Measurements from ENCODE around the gene PRLR.

The PRLR gene

GRCh38 chr5:35153375-35153932 lies 76.8 kb downstream of the PRLR start:
- no peaks in the 10 kb centered on the region for H3K4me1 ChIP-seq (ENCODE audit: control insufficient read depth, insufficient read depth, low read length)
- no peaks in the 10 kb centered on the region for H3K36me3 ChIP-seq (ENCODE audit: insufficient read depth, low read length)
- no peaks in the 10 kb centered on the region for H3K27me3 ChIP-seq (ENCODE audit: control insufficient read depth, insufficient read depth, low read length)
- no peaks in the 10 kb centered on the region for H3K9me3 ChIP-seq (replicated peaks; ENCODE audit: low read length)
- no peak overlapping the region for H3K4me3 ChIP-seq (ENCODE audit: low read length)
- no peak overlapping the region for H3K4me2 ChIP-seq (ENCODE audit: low read length)
- no peak overlapping the region for H3K9ac ChIP-seq (ENCODE audit: low read depth, low read length)

GRCh38 chr5:35152733-35153132 lies 77.6 kb downstream of the PRLR start:
- H3K9ac ChIP-seq (ENCODE audit: low read depth, low read length): no peak overlapping the region
- H3K9me3 ChIP-seq (replicated peaks; ENCODE audit: low read length): no peaks in the 10 kb centered on the region
- no peaks in the 10 kb centered on the region for H3K27me3 ChIP-seq (ENCODE audit: control insufficient read depth, insufficient read depth, low read length)
- H3K4me2 ChIP-seq (ENCODE audit: low read length): no peak overlapping the region
- H3K4me1 ChIP-seq (ENCODE audit: control insufficient read depth, insufficient read depth, low read length): no peaks in the 10 kb centered on the region
- no peak overlapping the region for H3K4me3 ChIP-seq (ENCODE audit: low read length)
- no peaks in the 10 kb centered on the region for H3K36me3 ChIP-seq (ENCODE audit: insufficient read depth, low read length)

GRCh38 chr5:35151146-35151920 lies 79.0 kb downstream of the PRLR start:
- Histone ChIP-seq H3K4me2 (ENCODE audit: low read length) (no peak overlapping the region), H3K9me3 (replicated peaks; ENCODE audit: low read length) (no peaks in the 10 kb centered on the region), H3K9ac (ENCODE audit: low read depth, low read length) (no peak overlapping the region), H3K36me3 (ENCODE audit: insufficient read depth, low read length) (no peaks in the 10 kb centered on the region), H3K4me1 (ENCODE audit: control insufficient read depth, insufficient read depth, low read length) (no peaks in the 10 kb centered on the region), H3K4me3 (ENCODE audit: low read length) (no peak overlapping the region), H3K27me3 (ENCODE audit: control insufficient read depth, insufficient read depth, low read length) (no peaks in the 10 kb centered on the region)

GRCh38 chr5:35149041-35149440 lies 81.2 kb downstream of the PRLR start:
- no peaks in the 10 kb centered on the region for H3K4me1 ChIP-seq (ENCODE audit: control insufficient read depth, insufficient read depth, low read length)

GRCh38 chr5:35146406-35146805 lies 83.9 kb downstream of the PRLR start:
- Histone ChIP-seq H3K4me1 (ENCODE audit: control insufficient read depth, insufficient read depth, low read length) (no peaks in the 10 kb centered on the region), H3K4me2 (ENCODE audit: low read length) (no peak overlapping the region), H3K9ac (ENCODE audit: low read depth, low read length) (no peak overlapping the region), H3K9me3 (replicated peaks; ENCODE audit: low read length) (no peaks in the 10 kb centered on the region), H3K27me3 (ENCODE audit: control insufficient read depth, insufficient read depth, low read length) (peaks cover 3% of the 10 kb centered on the region), H3K36me3 (ENCODE audit: insufficient read depth, low read length) (no peaks in the 10 kb centered on the region), H3K4me3 (ENCODE audit: low read length) (no peak overlapping the region)

More at GRCh38 chr5:35149041-35149440, 81.2 kb downstream of the PRLR start:
- H3K4me2 ChIP-seq (ENCODE audit: low read length): no peak overlapping the region
- H3K9me3 ChIP-seq (replicated peaks; ENCODE audit: low read length): no peaks in the 10 kb centered on the region
- no peaks in the 10 kb centered on the region for H3K36me3 ChIP-seq (ENCODE audit: insufficient read depth, low read length)
- no peaks in the 10 kb centered on the region for H3K27me3 ChIP-seq (ENCODE audit: control insufficient read depth, insufficient read depth, low read length)
- H3K4me3 ChIP-seq (ENCODE audit: low read length): no peak overlapping the region
- no peak overlapping the region for H3K9ac ChIP-seq (ENCODE audit: low read depth, low read length)

- Histone ChIP-seq H3K27me3 (ENCODE audit: control insufficient read depth, insufficient read depth, low read length) (peaks cover 3% of the 10 kb centered on the region), H3K9me3 (replicated peaks; ENCODE audit: low read length) (no peaks in the 10 kb centered on the region), H3K36me3 (ENCODE audit: insufficient read depth, low read length) (no peaks in the 10 kb centered on the region), H3K4me1 (ENCODE audit: control insufficient read depth, insufficient read depth, low read length) (no peaks in the 10 kb centered on the region), H3K9ac (ENCODE audit: low read depth, low read length) (no peak overlapping the region), H3K4me2 (ENCODE audit: low read length) (no peak overlapping the region), H3K4me3 (ENCODE audit: low read length) (no peak overlapping the region)
Observed at GRCh38 chr5:35145691-35146317, 84.5 kb downstream of the PRLR start.

GRCh38 chr5:35145012-35145411 lies 85.3 kb downstream of the PRLR start:
- Histone ChIP-seq H3K27me3 (ENCODE audit: control insufficient read depth, insufficient read depth, low read length) (peaks cover 3% of the 10 kb centered on the region), H3K4me2 (ENCODE audit: low read length) (no peak overlapping the region), H3K4me1 (ENCODE audit: control insufficient read depth, insufficient read depth, low read length) (no peaks in the 10 kb centered on the region), H3K9ac (ENCODE audit: low read depth, low read length) (no peak overlapping the region), H3K36me3 (ENCODE audit: insufficient read depth, low read length) (no peaks in the 10 kb centered on the region), H3K9me3 (replicated peaks; ENCODE audit: low read length) (no peaks in the 10 kb centered on the region), H3K4me3 (ENCODE audit: low read length) (no peak overlapping the region)

- Histone ChIP-seq H3K9ac (ENCODE audit: low read depth, low read length) (no peak overlapping the region), H3K4me2 (ENCODE audit: low read length) (no peak overlapping the region), H3K4me3 (ENCODE audit: low read length) (no peak overlapping the region), H3K9me3 (replicated peaks; ENCODE audit: low read length) (no peaks in the 10 kb centered on the region), H3K36me3 (ENCODE audit: insufficient read depth, low read length) (no peaks in the 10 kb centered on the region), H3K4me1 (ENCODE audit: control insufficient read depth, insufficient read depth, low read length) (no peaks in the 10 kb centered on the region), H3K27me3 (ENCODE audit: control insufficient read depth, insufficient read depth, low read length) (peaks cover 3% of the 10 kb centered on the region)
Observed at GRCh38 chr5:35143841-35144240, 86.4 kb downstream of the PRLR start.

GRCh38 chr5:35141739-35142138 lies 88.5 kb downstream of the PRLR start:
- Histone ChIP-seq H3K36me3 (ENCODE audit: insufficient read depth, low read length) (no peaks in the 10 kb centered on the region), H3K4me3 (ENCODE audit: low read length) (no peak overlapping the region), H3K4me1 (ENCODE audit: control insufficient read depth, insufficient read depth, low read length) (peaks cover 20% of the 10 kb centered on the region), H3K9me3 (replicated peaks; ENCODE audit: low read length) (no peaks in the 10 kb centered on the region), H3K4me2 (ENCODE audit: low read length) (no peak overlapping the region), H3K9ac (ENCODE audit: low read depth, low read length) (no peak overlapping the region), H3K27me3 (ENCODE audit: control insufficient read depth, insufficient read depth, low read length) (peaks cover 3% of the 10 kb centered on the region)

GRCh38 chr5:35138232-35138631 lies 92.1 kb downstream of the PRLR start:
- Histone ChIP-seq H3K36me3 (ENCODE audit: insufficient read depth, low read length) (no peaks in the 10 kb centered on the region), H3K4me1 (ENCODE audit: control insufficient read depth, insufficient read depth, low read length) (peaks cover 30% of the 10 kb centered on the region), H3K4me3 (ENCODE audit: low read length) (no peak overlapping the region), H3K27me3 (ENCODE audit: control insufficient read depth, insufficient read depth, low read length) (peaks cover 3% of the 10 kb centered on the region), H3K4me2 (ENCODE audit: low read length) (peak overlapping the region; percentile 28), H3K9ac (ENCODE audit: low read depth, low read length) (peak overlapping the region; percentile 11), H3K9me3 (replicated peaks; ENCODE audit: low read length) (no peaks in the 10 kb centered on the region)

GRCh38 chr5:35136386-35136785 lies 93.9 kb downstream of the PRLR start:
- Histone ChIP-seq H3K9ac (ENCODE audit: low read depth, low read length) (no peak overlapping the region), H3K4me1 (ENCODE audit: control insufficient read depth, insufficient read depth, low read length) (peaks cover 38% of the 10 kb centered on the region), H3K4me3 (ENCODE audit: low read length) (no peak overlapping the region), H3K36me3 (ENCODE audit: insufficient read depth, low read length) (no peaks in the 10 kb centered on the region), H3K9me3 (replicated peaks; ENCODE audit: low read length) (no peaks in the 10 kb centered on the region), H3K4me2 (ENCODE audit: low read length) (peak overlapping the region; percentile 52), H3K27me3 (ENCODE audit: control insufficient read depth, insufficient read depth, low read length) (no peaks in the 10 kb centered on the region)

All from skeletal muscle satellite cell (primary cell).